Right lobe of liver (tissue), 4 donors: Measurements from ENCODE around the gene HOXA3.

ENCODE experiments used
- POLR2A ChIP-seq: fragments of 450-650 bp; IDR thresholded peaks from one replicate; pipeline ENCODE4 v1.6.1; 2017; ENCODE audit warnings: antibody characterized with exemption, mild to moderate bottlenecking
- TF ChIP-seq, protein P1 (sequence below), 4 donors: fragments of 200-600 bp in 3 of 4; fragments of 450-650 bp in 1 of 4; IDR thresholded peaks; one replicate each; pipeline versions ENCODE4 v1.5.1 to v1.8.0; 2016 to 2022; ENCODE audit warnings: antibody characterized with exemption in 4 of 4, mild to moderate bottlenecking in 2 of 4
- donor health status: DM: no; HTN: no; CAD: no.
- donor health status: DM: no; HTN: no; CAD: no.
- donor health status: DM: no; HTN: yes; CAD: no.

DNA sequence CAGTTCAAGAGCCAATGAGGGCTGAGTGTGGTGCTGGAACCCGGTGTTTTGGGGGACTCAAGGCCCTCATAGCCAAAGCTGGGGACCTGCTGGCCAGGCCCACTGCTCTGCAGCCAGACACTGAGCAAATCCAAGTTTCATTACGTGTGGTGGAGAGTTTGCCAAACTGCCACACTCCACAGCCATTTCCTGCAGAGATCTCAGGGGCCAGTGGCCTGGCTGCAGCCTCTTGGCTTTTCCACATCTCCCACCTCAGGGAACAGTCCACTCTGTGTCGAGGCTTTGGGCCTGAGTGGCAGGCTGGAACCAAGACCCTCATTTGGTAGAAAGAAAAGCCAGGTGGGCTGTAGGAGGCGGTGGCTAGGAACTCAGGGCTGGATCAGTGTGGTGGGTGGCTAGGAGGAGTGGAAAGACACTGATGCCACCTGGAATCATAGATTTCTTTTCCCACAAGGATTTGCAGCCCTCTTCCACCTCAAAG is 29.5 kb upstream of the HOXA3 start:
- TF ChIP-seq, protein P1, sequence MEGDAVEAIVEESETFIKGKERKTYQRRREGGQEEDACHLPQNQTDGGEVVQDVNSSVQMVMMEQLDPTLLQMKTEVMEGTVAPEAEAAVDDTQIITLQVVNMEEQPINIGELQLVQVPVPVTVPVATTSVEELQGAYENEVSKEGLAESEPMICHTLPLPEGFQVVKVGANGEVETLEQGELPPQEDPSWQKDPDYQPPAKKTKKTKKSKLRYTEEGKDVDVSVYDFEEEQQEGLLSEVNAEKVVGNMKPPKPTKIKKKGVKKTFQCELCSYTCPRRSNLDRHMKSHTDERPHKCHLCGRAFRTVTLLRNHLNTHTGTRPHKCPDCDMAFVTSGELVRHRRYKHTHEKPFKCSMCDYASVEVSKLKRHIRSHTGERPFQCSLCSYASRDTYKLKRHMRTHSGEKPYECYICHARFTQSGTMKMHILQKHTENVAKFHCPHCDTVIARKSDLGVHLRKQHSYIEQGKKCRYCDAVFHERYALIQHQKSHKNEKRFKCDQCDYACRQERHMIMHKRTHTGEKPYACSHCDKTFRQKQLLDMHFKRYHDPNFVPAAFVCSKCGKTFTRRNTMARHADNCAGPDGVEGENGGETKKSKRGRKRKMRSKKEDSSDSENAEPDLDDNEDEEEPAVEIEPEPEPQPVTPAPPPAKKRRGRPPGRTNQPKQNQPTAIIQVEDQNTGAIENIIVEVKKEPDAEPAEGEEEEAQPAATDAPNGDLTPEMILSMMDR (IDR thresholded peaks at IDR 0.05), result no peak
- TF ChIP-seq POLR2A, result no peak
